Stimulated activated CD8-positive, alpha-beta memory T cell treated with anti-CD3 and anti-CD28 coated beads, Interleukin-15, amount 100 ng/mL, for 4 hours (primary cell): ENCODE results near the gene ZNF26.
"Not testable (repeated sequence)": the region's sequence is repeated elsewhere in the genome, so short reads cannot be mapped to it uniquely, and the experiment has no call there.

Experiments used
- DNase-seq, 2 donors: peaks; one replicate each; pipeline ENCODE4 v3.0.0-alpha.2; 2020; ENCODE audit warnings: low read depth in 2 of 2

The ZNF26 gene

GRCh38 chr12:132956011-132956788 is 30.0 kb upstream of the ZNF26 start, which contains the start of gene ZNF605:
Gene ZNF605, minus strand, starts transcription at chr12:132956306. Its CDS starts 10,671 bp downstream, at chr12:132945635.
- peak; percentile 70 to 71 for DNase-seq

- DNase-seq = not testable (repeated sequence)
Observed at GRCh38 chr12:132961790-132962189, 24.4 kb upstream of the ZNF26 start.

GRCh38 chr12:132963947-132964346 is 22.2 kb upstream of the ZNF26 start:
- not testable (repeated sequence) for DNase-seq

DNA sequence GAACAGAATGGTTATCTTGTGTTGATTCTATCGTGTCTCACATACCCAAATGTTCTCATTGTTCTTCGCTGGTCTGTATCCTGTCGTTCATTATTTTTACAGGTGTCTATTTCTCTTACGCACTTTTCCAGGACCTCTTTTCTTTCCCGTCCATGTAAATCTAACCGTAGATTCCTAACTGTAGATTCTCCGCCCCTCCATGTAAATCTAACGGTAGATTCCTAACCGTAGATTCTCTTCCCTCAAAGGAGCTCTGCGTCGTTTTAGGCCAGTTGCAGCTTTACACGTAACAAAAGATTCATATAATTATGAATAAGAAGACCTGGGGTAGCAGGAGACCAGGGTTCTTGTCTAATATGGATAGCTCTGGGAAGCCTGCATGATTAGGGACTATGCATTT is 20.4 kb upstream of the ZNF26 start:
- DNase-seq = no peak

DNA sequence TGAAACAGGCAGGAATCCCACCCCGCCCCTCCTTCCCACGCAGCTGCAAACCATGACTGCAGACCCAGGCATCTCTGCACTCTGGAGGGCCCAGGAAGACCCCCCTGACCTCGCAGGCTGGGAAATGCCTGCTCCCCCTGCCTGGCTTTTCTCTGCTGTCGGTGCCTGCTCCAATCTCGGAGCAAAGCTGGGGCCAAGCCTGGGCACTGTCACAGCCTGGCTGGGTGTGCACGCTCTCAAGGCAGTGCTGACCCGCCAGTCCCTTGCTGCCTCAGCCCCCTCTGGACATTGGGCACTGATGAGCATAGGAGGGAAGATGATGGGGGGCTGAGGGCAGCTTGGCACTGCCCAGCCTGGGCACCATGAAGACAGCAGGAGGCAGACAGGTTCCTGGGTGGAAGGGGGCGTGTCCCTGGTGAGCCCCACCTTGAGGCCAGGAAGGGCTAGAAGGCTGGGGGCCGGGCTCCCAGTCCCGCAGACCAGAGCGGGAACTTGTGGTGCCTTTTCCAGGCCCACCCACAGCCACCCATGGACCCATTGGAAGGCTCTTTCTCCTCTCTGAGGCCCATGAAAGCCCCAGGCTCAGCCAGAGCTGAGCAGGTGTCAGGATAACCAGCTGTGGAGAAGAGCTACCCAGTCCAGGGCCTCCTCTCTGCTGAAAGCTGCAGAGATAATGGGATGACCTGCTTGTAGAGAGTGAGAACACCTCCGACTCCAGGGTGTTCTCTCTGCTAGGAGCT is 19.3 kb upstream of the ZNF26 start:
- DNase-seq = no peak

GRCh38 chr12:132967736-132968135 is 18.4 kb upstream of the ZNF26 start:
- DNase-seq = no peak

DNA sequence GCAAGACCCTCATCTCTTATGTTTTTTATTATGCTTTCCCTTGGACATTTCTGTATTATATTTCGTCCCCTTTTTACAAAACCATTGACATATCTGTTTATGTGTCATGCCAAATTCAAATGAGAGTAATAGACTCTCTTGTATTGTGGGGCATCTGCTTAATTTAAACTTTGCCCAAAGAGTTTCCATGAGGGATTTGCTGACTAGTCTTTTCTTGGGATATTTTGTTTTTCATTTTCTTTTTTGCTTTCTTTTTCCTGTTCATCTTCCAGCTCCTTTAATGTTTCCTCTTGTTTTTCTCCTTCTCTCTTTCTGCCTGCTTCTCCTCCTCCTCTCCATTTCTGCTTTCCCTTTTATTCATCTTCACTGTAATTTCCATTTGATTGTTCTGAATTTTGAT is 13.8 kb upstream of the ZNF26 start:
- no peak for DNase-seq

GRCh38 chr12:132976870-132977269 is 9.3 kb upstream of the ZNF26 start:
- DNase-seq = not testable (repeated sequence)

DNA sequence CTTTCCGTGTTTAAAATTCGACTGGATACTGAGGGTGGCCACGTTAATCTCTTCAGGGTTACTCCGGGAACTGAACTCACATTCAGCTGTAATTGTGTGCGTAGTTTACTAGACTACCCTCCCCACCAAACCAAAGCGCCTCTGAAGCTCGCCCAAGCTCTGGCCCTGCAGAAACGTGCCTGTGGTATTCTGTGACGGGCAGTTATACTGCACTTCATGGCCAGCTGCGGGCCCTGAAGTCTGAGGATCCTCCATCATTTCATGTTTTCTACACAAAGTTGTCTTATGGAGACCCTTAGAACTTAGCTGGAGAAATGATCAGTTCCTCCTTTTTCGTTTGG is 688 bp downstream of the ZNF26 start:
- DNase-seq = no peak

DNA sequence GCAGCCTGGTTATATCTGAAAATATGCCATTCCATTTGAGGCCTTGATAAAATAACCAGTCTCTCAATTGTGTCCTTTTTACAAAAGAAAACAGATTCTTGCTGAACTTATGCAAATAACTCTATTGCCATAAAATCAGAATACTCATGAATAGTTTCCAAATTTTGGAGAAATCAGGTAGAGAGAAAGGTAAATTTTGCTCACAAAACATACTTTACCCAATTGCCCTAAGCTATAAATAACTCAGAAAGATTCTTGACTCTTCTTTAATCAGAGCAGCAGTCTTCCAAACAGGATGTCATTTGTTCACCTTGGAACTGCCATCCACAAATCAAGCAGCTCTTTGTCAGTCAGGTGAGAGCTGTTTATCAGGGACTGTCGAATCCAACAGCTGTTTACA is 12.6 kb downstream of the ZNF26 start:
- DNase-seq = no peak

- DNase-seq = no peak
Observed at GRCh38 chr12:133010657-133011297, 24.6 kb downstream of the ZNF26 start.

GRCh38 chr12:133023566-133023965 is 37.4 kb downstream of the ZNF26 start:
- DNase-seq = no peak

DNA sequence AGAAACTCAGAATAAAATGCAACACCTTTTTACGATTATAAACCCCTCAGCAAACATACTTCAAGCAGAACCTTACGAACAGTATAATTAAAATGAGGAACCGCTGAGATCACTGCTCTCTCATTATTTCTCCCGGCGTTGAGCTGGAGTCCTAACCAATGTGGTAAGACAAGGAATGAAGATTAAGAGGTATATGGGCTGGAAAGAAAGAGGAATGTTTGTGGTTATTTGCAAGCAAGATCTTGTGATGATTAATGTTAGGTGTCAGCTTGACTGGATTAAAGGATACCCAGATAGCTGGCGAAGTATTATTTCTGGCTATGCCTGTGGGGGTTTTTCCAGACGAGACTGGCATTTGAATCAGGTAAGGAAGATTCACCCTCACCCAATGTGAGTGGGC is 40.8 kb downstream of the ZNF26 start:
- DNase-seq = no peak

DNA sequence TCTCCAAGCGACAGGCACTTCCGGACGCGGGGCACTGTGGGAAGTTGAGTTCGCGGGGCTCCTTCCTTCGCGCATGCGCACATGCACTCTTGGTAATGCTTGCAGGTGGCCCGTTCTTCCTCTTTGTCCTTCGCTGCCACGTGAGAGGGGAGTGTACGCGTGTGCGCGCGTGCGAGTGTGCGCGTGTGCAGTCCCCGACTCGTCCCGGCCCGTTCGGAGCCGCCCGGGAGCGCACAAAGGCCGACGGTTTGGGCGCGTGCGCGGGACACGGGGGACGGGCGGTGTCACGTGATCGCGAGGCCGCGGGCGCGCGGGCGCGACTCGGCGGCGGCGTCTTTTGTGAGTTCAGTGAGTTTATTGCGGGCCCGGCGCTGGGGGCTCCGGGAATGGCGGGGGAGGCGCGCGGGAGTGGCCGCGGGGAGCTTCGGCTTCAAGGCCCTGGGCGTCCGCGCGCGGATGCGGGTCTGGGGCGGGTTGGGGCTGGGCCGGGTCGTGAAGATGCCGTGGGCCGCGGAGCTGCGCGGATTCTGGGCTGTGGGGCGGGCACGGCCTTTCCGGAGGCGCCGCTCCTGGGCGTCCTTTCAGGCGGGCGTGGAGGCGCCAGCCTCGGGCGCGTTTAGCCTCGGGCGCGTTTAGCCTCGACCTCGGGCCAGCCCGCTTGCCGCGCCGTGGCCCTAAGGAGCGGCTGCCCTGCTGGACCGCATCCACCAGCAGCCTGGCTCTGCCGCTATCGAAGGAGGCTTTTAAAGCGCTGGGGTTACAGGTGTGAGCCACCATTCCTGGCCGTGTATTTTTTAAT is 51.2 kb downstream of the ZNF26 start, which contains the start of gene ZNF84:
TSS of gene ZNF84 (plus strand) at position 303 of the 799 bp plus-strand sequence. CDS start 3,959 bp downstream, outside the sequence.
- DNase-seq = peak; percentile 95 to 96

GRCh38 chr12:133038118-133038709 is 52.0 kb downstream of the ZNF26 start:
- DNase-seq = no peak

- no peak for DNase-seq
Observed at GRCh38 chr12:133046698-133047097, 60.5 kb downstream of the ZNF26 start.

GRCh38 chr12:133057446-133057845 is 71.3 kb downstream of the ZNF26 start:
- DNase-seq = no peak

DNA sequence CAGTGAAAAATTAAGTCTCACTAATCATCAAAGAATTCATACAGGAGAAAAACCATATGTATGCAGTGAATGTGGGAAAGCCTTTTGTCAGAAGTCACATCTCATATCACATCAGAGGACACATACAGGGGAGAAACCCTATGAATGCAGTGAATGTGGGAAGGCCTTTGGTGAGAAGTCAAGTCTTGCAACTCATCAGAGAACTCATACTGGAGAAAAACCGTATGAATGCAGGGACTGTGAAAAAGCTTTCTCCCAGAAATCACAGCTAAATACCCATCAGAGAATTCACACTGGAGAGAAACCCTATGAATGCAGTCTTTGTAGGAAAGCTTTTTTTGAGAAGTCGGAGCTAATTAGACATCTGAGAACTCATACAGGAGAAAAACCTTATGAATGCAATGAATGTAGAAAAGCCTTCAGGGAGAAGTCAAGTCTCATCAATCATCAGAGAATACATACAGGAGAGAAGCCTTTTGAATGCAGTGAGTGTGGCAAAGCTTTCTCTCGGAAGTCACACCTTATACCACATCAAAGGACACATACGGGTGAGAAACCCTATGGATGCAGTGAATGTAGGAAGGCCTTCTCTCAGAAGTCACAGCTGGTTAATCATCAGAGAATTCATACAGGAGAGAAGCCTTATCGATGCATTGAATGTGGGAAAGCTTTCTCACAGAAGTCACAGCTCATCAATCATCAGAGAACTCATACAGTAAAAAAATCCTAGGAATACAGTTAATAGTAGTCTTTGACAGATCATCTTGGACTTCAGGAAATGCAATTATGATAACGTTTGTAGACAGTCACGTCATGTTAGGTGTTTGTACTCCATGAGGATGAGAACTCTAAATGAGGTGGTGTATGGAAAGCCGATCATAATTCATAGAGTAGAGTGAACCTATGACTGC is 72.3 kb downstream of the ZNF26 start:
- no peak for DNase-seq

DNA sequence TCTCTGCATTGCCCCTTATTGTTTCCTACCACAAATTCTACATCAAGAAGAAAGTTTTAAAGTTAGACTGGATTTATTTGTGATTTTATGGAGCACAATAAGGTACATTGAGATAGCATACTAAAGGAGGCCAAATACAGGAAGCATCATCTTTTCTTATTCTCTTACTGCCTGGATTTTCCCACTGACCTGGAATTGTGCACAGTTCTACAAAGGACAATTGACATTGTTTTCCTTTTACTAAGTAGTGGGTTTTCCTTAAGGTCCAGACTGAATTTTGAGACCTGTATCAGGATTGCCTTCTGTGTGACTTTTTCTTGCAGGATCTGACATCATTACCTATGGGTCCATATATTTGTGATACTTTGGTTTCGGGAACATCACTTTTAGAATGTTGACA is 75.8 kb downstream of the ZNF26 start:
- DNase-seq = no peak

DNA sequence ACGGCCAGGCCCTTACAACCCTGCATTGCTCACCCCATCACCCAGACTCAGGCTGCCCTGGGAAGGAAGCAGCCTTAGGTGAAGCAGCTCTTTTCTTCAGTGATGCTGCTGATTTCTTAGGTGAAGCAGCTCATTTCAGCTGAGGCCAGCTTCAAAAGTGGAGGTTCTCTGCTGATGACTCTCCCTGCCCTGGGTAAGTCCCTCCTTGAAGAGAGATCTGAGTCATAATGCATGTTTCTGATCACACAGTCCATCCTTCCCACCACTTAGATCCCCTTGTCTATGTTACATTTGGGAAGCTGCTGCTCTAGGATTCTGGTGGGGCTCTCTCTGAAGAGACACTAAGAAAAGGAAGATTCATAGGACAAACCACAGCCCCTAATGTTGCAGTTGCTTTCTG is 77.4 kb downstream of the ZNF26 start:
- no peak for DNase-seq
